Neuronal stem cell (in vitro differentiated cells): Measurements from ENCODE around the gene CABP2.
"Not testable (repeated sequence)": the region's sequence is repeated elsewhere in the genome, so short reads cannot be mapped to it uniquely, and the experiment has no call there.

Source experiments
- DNase-seq: peaks from one replicate; pipeline ENCODE4 v3.0.0-alpha.2; 2013; ENCODE audit warnings: low spot score
- H2AFZ ChIP-seq: one replicate; pipeline ENCODE4 v1.6.1; 2013; ENCODE audit warnings: mild to moderate bottlenecking, low read length, inconsistent platforms
- H2AK5ac ChIP-seq: 2 replicates; pipeline ENCODE4 v1.6.1; 2013; ENCODE audit warnings: low read depth, mild to moderate bottlenecking, inconsistent platforms, low read length, moderate library complexity, mixed read lengths
- H2BK120ac ChIP-seq: 2 replicates; pipeline ENCODE4 v1.6.1; 2013; ENCODE audit warnings: low read depth, mild to moderate bottlenecking, inconsistent platforms, low read length, moderate library complexity, mixed read lengths
- H2BK12ac ChIP-seq: one replicate; pipeline ENCODE4 v1.6.1; 2013; ENCODE audit warnings: low read length, inconsistent platforms
- H2BK15ac ChIP-seq: 2 replicates; pipeline ENCODE4 v1.6.1; 2013; ENCODE audit warnings: mild to moderate bottlenecking, low read length, inconsistent platforms, mixed read lengths
- H2BK5ac ChIP-seq: one replicate; pipeline ENCODE4 v1.6.1; 2013; ENCODE audit warnings: inconsistent platforms, mild to moderate bottlenecking, low read length, moderate library complexity
- H3K14ac ChIP-seq: one replicate; pipeline ENCODE4 v1.6.1; 2013; ENCODE audit warnings: low read length, inconsistent platforms
- H3K18ac ChIP-seq: 2 replicates; pipeline ENCODE4 v1.6.1; 2013; ENCODE audit warnings: low read length, inconsistent platforms
- H3K23ac ChIP-seq: 2 replicates; pipeline ENCODE4 v1.6.1; 2013; ENCODE audit warnings: low read depth, mild to moderate bottlenecking, mixed read lengths, low read length, inconsistent platforms; ENCODE audit not compliant: poor library complexity
- H3K27ac ChIP-seq: replicated peaks from 3 replicates; pipeline ENCODE4 v1.5.1; 2013; ENCODE audit warnings: low read length, inconsistent platforms
- H3K27me3 ChIP-seq, 3 experiments: 2 replicates each; pipeline ENCODE4 v1.6.1; 2013; ENCODE audit warnings: low read length in 3 of 3, mild to moderate bottlenecking in 2 of 3, inconsistent platforms in 1 of 3, low read depth in 1 of 3, mixed read lengths in 1 of 3, moderate library complexity in 1 of 3; ENCODE audit not compliant: control insufficient read depth in 3 of 3, insufficient read depth in 3 of 3
- H3K36me3 ChIP-seq, 2 donors: replicated peaks in 1 of 2; 2 replicates each; pipeline ENCODE4 v1.6.1; 2013; ENCODE audit warnings: low read length in 2 of 2; ENCODE audit not compliant: control insufficient read depth in 2 of 2, insufficient read depth in 2 of 2
- H3K4ac ChIP-seq: 2 replicates; pipeline ENCODE4 v1.6.1; 2013; ENCODE audit warnings: inconsistent platforms, mild to moderate bottlenecking, low read length, moderate library complexity
- H3K4me1 ChIP-seq, 2 donors: 1 replicate in 1 of 2; 2 replicates in 1 of 2; pipeline ENCODE4 v1.6.1; 2013; ENCODE audit warnings: low read length in 2 of 2, low read depth in 1 of 2; ENCODE audit not compliant: control insufficient read depth in 2 of 2, insufficient read depth in 1 of 2
- H3K4me2 ChIP-seq: one replicate; pipeline ENCODE4 v1.6.1; 2013; ENCODE audit warnings: mild to moderate bottlenecking, low read length, inconsistent platforms; ENCODE audit not compliant: insufficient read depth, poor library complexity, severe bottlenecking
- H3K4me3 ChIP-seq, 2 donors: 2 replicates each; pipeline ENCODE4 v1.5.1; 2013; ENCODE audit warnings: low read length in 2 of 2, mild to moderate bottlenecking in 2 of 2, inconsistent platforms in 1 of 2, moderate library complexity in 1 of 2
- H3K79me1 ChIP-seq: one replicate; pipeline ENCODE4 v1.6.1; 2013; ENCODE audit warnings: low read depth, mild to moderate bottlenecking, inconsistent platforms, low read length, moderate library complexity
- H3K9ac ChIP-seq: one replicate; pipeline ENCODE4 v1.6.1; 2013; ENCODE audit warnings: mild to moderate bottlenecking, low read depth, low read length, inconsistent platforms; ENCODE audit not compliant: poor library complexity
- H3K9me3 ChIP-seq, 2 donors: replicated peaks in 1 of 2; 2 replicates each; pipeline versions ENCODE3 to v1.6.1; 2013; ENCODE audit warnings: low read length in 2 of 2, mild to moderate bottlenecking in 2 of 2, inconsistent platforms in 1 of 2, low read depth in 1 of 2, mixed read lengths in 1 of 2, moderate library complexity in 1 of 2; ENCODE audit not compliant: control insufficient read depth in 2 of 2, insufficient read depth in 1 of 2
- H4K8ac ChIP-seq: one replicate; pipeline ENCODE4 v1.6.1; 2013; ENCODE audit warnings: low read depth, mild to moderate bottlenecking, inconsistent platforms, low read length, moderate library complexity
- H4K91ac ChIP-seq: one replicate; pipeline ENCODE4 v1.6.1; 2013; ENCODE audit warnings: low read length, low read depth, mild to moderate bottlenecking, inconsistent platforms; ENCODE audit not compliant: poor library complexity
- WGBS, 2 donors: extraction: QIAGEN DNeasy Blood & Tissue Kit; methylation state at CpG; one replicate each; pipeline ENCODE4 v1.1.7; 2013; ENCODE audit warnings: missing lambda C conversion rate in 2 of 2, mixed read lengths in 1 of 2; ENCODE audit not compliant: insufficient read length in 2 of 2, insufficient replicate concordance in 1 of 2; ENCODE audit errors: extremely low coverage in 2 of 2; 5-methylcytosine and 5-hydroxymethylcytosine counted together

The CABP2 gene

GRCh38 chr11:67477344-67478050 lies 45.7 kb downstream of the CABP2 start:
- not testable (repeated sequence) for H2BK12ac ChIP-seq, H3K9me3 ChIP-seq, H3K18ac ChIP-seq, H2AFZ ChIP-seq, H3K9ac ChIP-seq, H3K14ac ChIP-seq, H4K8ac ChIP-seq, H4K91ac ChIP-seq, H2AK5ac ChIP-seq, H3K27ac ChIP-seq, H2BK15ac ChIP-seq, H3K4ac ChIP-seq, H2BK5ac ChIP-seq, H3K36me3 ChIP-seq, H3K4me3 ChIP-seq, H3K4me1 ChIP-seq, DNase-seq, H3K79me1 ChIP-seq, H2BK120ac ChIP-seq, H3K23ac ChIP-seq, H3K4me2 ChIP-seq, H3K27me3 ChIP-seq
- no CpG with 5 or more reads among the region's 16 CpGs for WGBS, 2 donors

- not testable (repeated sequence) for H2BK120ac ChIP-seq, H3K9me3 ChIP-seq, H2AK5ac ChIP-seq, H2BK15ac ChIP-seq, H3K23ac ChIP-seq, H2BK12ac ChIP-seq, H3K9ac ChIP-seq, H4K91ac ChIP-seq, H3K18ac ChIP-seq, H3K4me1 ChIP-seq, H3K27ac ChIP-seq, H4K8ac ChIP-seq, H3K14ac ChIP-seq, H3K4me3 ChIP-seq, H3K79me1 ChIP-seq, H3K27me3 ChIP-seq, H3K4me2 ChIP-seq, H3K4ac ChIP-seq, H2BK5ac ChIP-seq, H3K36me3 ChIP-seq, DNase-seq
- no CpG with 5 or more reads among the region's 10 CpGs for WGBS, 2 donors
- peak overlapping the region; percentile 40 for H2AFZ ChIP-seq
Observed at GRCh38 chr11:67476692-67477091, 46.6 kb downstream of the CABP2 start.

- WGBS, 2 donors, result no CpG with 5 or more reads among the region's 7 CpGs
- Histone ChIP-seq H3K4me3 (no peak overlapping the region), H3K9me3 (no peaks in the 10 kb centered on the region), H2BK120ac (no peak overlapping the region), H2BK5ac (no peak overlapping the region), H2AFZ (peak overlapping the region; percentile 66), H2BK12ac (no peak overlapping the region), H3K18ac (no peak overlapping the region), H3K23ac (no peak overlapping the region), H3K4me1 (peaks cover 6 to 9% of the 10 kb centered on the region in 2 donors), H4K8ac (no peak overlapping the region), H4K91ac (no peak overlapping the region), H3K36me3 (no peaks in the 10 kb centered on the region), H2AK5ac (no peak overlapping the region), H2BK15ac (no peak overlapping the region), H3K27me3 (peaks cover 0 to 2% (median 0%) of the 10 kb centered on the region in 3 experiments), H3K4me2 (no peak overlapping the region), H3K9ac (peak overlapping the region; percentile 24), H3K4ac (no peak overlapping the region), H3K14ac (no peak overlapping the region), H3K79me1 (no peaks in the 10 kb centered on the region), H3K27ac (no peak overlapping the region)
- DNase-seq, result no peak
Observed at GRCh38 chr11:67472882-67473281, 50.4 kb downstream of the CABP2 start.

- peaks cover 0 to 3% of the 10 kb centered on the region in 2 donors for H3K36me3 ChIP-seq
- no peak overlapping the region for H2BK120ac ChIP-seq
- peaks cover 0 to 2% (median 0%) of the 10 kb centered on the region in 3 experiments for H3K27me3 ChIP-seq
- H3K9ac ChIP-seq, result no peak overlapping the region
- peaks cover 7 to 11% of the 10 kb centered on the region in 2 donors for H3K4me1 ChIP-seq
- WGBS, 2 donors, result no CpG with 5 or more reads among the region's 8 CpGs
- H3K4ac ChIP-seq, result no peak overlapping the region
- no peak overlapping the region for H4K91ac ChIP-seq
- DNase-seq, result no peak
- no peak overlapping the region for H2BK15ac ChIP-seq
- no peaks in the 10 kb centered on the region for H3K9me3 ChIP-seq
- no peak overlapping the region for H3K4me3 ChIP-seq
- no peak overlapping the region for H2AFZ ChIP-seq
- H3K18ac ChIP-seq, result no peak overlapping the region
- H4K8ac ChIP-seq, result no peak overlapping the region
- no peak overlapping the region for H3K23ac ChIP-seq
- no peak overlapping the region for H3K4me2 ChIP-seq
- H2BK5ac ChIP-seq, result no peak overlapping the region
- peaks cover 1% of the 10 kb centered on the region for H3K79me1 ChIP-seq
- peak overlapping the region; percentile 28 for H2AK5ac ChIP-seq
- no peak overlapping the region for H2BK12ac ChIP-seq
- H3K14ac ChIP-seq, result no peak overlapping the region
- no peak overlapping the region for H3K27ac ChIP-seq
Observed at GRCh38 chr11:67470337-67471002, 52.8 kb downstream of the CABP2 start.
